ENCODE data around the gene SLC38A3.
"Not testable (repeated sequence)": the region's sequence is repeated elsewhere in the genome, so short reads cannot be mapped to it uniquely, and the experiment has no call there.

SLC38A3 gene

GRCh38 chr3:50251220-50251619, 46.1 kb downstream of the SLC38A3 start:
- DNase-seq (ENCODE audit: low spot score) = no peak

DNA sequence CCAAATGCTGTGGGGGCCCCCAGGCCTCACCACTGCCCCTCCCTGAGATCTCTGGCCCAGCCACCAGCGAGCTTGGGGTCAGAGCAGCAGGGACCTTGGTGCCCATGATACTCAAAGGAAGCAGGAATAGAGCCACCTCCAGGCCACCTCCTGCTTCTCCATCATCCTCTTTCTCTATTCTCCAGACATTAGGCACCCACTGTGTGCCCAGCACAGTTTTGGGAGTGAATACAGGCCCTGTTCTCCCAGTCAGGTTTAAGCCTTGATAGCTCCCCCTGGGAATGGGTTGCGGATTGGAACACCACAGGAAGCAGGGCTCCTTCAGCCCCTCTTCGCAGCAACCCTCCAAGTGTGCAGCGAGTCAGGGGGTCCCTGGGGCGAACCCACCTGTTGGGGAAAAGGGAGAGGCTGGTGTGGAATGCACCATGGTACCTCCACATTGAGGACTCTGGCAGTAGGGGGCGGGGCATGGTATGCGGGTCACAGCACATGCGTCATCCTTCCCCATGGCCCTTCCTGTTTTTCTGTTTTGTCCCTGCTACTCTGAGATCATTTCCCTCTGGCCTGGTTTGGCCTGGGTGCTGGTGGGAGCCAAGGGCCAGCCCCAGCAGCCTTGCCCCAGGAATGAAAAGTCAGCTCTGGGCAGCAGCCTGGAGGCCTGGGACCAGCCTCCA, 49.6 kb downstream of the SLC38A3 start:
- no peak for DNase-seq (ENCODE audit: low spot score)

DNA sequence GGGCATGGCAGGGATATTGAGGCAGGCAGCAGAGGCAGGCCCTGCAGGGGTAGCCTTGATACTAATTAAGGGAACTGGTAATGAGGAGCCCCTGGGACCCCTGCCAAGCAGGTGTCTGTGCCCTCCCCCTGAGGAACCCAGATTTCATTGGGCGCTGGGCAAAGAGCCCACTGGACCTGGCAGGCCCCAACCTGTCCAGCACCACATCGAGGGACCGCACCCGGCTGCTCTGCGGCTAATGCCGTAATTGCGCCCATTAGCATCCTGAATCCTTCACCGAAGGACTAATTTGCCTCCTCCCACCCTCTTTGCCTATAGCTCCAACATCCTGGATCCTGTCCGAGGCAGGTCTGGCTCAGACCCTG, 50.2 kb downstream of the SLC38A3 start:
- DNase-seq (ENCODE audit: low spot score) = no peak

GRCh38 chr3:50256978-50257890, 52.2 kb downstream of the SLC38A3 start:
- peak; percentile 83 for DNase-seq (ENCODE audit: low spot score)

DNA sequence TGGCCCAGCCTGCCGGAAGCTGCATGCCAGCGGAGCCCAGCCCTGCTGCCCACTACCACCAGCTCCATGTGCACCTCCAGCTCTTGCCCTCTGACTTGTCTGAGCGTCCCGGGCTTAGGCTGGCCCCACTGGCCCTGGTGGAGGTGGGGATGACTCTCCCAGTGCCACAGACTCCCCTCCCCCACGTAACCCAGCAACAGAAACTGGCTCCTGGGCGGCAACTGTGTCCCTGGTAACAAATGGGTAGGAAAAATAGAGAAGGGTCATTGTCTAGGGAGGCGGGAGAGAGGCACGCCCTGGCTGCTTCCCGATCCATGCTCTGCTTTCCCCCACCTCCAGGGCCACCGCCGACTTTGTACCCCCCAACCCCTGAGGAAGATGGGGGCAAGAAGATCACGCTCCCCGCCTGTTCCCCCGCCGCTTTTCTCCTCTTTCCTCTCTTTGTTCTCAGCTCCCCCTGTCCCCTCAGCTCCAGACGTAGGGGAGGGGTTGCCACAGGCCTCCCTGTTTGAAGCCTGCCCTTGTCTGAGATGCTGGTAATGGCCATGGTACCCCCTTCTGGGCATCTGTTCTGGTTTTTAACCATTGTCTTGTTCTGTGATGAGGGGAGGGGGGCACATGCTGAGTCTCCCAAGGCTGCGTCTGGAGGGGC, 53.1 kb downstream of the SLC38A3 start:
- DNase-seq (ENCODE audit: low spot score) = no peak

GRCh38 chr3:50258979-50259378, 53.9 kb downstream of the SLC38A3 start:
- no peak for DNase-seq (ENCODE audit: low spot score)

- DNase-seq (ENCODE audit: low spot score) = no peak
These were observed 54.5 kb downstream of the SLC38A3 start for GRCh38 chr3:50259432-50260026.

DNA sequence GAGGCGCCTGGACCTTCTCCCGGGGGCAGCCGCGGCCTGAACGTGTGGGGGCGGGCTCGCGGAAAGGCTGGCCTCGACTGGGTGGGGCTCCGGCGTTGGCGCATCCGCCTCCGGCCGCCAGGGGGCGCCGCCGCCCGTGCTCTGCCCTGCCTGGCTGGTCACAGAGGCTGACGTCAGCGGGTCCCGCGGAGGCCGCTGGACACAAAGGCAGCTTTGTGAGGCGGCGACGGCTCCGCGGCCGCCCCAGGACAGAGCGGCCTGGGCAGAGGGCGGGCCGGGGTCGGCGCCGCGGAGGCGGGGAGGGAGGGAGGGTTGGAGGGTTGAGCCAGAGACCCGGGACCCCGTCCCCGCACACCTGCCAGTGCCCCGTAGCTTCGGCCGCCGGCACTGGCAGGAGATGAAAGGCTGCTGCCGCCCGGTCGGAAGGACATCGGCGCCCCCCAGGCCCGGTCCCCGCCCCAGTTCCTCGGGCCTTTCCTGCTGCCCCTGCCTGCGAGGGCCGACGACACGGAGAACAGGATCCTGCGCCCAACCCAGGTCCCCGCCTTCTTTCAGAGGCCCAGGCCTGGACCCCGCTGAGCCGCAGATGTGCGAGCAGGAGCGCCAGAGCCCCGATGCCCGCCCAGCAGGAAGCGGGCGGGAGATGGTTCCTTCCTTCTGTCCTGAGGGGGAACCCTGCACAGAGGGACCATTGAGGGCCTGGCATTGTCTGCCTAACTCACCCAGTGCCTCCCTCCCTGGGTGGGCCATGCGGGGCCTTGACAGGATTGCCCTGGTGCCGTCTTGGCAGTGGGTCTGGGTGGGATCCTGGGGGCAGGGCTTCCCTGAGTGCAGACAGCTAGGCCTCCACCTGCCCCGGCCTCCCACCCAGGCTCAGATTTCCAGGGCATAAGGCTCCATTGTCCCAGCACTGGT, 55.2 kb downstream of the SLC38A3 start:
- peak; percentile 97 for DNase-seq (ENCODE audit: low spot score)

DNA sequence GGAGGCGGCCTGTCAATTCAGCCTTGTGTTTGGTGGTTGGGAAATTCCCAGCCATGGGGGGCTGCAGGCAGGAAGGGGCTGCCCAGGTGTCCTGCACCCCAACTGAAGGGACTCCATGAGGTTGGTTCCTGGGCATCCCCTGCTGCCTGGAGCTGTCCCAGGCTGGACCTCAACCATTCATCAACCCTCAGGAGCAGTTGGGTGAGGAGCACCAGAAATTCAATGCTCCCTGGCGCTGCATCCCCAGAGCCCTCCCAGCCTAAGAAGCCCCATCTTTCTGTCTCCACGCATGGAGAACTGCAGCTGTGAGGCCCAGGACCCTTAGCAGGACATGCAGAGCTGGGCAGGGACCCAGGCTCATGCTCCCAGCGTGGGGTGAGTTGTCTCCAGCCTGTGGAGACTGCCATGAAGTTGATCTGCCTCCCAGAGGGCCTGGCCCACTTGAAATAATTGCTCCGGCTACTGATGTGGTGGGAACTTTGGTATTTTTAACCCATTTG, 55.9 kb downstream of the SLC38A3 start:
- DNase-seq (ENCODE audit: low spot score) = no peak

DNA sequence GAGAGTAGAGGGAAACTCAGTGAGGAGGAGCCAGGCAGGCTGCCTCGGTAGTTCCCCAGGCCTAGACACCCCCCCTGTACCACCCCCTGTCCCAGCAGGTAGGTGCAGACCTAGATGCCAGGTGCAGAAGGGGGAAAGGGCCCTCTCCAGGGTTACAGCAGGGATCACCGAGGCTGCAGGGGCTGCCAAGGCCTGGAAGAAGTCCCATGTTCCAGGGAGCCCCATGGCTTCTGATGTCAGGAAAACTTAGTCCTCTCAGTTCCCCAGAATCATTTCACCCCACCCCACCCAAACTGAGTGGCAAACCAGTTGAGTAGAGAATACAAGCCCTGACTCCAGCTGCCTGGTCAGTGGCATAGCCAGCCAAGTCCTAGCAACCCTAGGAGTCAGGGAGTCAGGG, 56.4 kb downstream of the SLC38A3 start:
- DNase-seq (ENCODE audit: low spot score) = no peak

DNA sequence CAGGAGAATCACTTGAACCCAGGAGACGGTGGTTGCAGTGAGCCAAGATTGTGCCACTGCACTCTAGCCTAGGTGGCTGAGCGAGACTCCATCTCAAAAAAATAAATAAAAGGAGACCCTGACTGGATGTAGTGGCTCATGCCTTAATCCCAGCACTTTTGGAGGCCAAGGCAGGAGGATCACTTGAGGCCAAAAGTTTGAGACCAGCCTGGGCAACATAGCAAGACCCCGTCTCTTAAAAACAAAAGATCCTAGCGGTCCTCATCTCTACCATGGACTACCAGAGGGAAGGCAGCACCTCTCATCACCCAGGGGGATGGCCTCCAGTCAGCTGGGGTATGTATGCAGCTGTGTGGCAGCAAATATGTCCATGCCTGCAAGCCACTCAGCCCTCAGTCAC, 57.1 kb downstream of the SLC38A3 start:
- DNase-seq (ENCODE audit: low spot score) = not testable (repeated sequence)

GRCh38 chr3:50262778-50263177, 57.7 kb downstream of the SLC38A3 start:
- no peak for DNase-seq (ENCODE audit: low spot score)

DNA sequence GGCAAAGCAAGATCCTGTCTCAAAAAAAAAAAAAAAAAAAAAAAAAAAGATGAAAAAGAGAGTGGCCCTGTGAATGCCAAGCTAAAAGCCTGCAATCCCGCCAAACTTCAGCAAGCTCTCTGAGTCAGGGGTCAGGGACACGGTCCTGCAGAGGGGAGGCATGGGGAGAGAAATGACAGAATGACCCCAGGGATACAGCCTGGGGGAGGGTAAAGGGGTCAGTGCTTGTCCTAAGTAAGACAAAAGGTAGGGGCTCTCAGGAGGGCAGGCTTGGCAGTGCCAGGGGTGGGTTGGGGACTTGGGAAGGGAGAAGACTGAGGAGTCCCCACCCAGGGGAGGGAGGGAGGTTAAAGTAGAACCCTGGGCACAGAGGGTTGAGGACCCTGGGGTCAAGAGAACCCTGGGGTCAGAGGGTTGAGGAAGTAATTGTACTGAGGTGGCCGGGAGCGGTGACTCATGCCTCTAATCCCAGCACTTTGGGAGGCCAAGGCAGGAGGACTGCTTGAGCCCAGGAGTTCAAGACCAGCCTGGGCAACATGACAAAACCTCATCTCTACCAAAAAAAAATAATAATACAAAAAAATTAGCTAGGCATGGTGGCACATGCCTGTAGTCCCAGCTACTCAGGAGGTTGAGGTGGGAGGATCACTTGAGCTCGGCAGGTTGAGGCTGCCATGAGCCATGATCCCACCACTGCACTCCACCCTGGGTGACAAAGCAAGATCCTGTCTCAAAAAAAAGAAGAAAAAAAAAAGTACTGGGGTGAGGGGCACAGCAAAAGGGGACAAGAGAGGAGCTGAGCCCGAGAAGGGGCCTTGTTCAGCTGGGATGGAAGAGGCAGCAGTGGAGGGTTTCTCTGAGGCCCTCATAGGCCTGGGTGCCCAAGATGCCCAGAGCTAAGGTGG, 58.7 kb downstream of the SLC38A3 start:
- no peak for DNase-seq (ENCODE audit: low spot score)

- peak; percentile 96 for DNase-seq (ENCODE audit: low spot score)
These were observed 59.4 kb downstream of the SLC38A3 start for GRCh38 chr3:50264383-50264963.

GRCh38 chr3:50264964-50265485, 60.0 kb downstream of the SLC38A3 start:
- no peak for DNase-seq (ENCODE audit: low spot score)

GRCh38 chr3:50265571-50265970, 60.5 kb downstream of the SLC38A3 start:
- no peak for DNase-seq (ENCODE audit: low spot score)

GRCh38 chr3:50266017-50266416, 60.9 kb downstream of the SLC38A3 start:
- no peak for DNase-seq (ENCODE audit: low spot score)

DNA sequence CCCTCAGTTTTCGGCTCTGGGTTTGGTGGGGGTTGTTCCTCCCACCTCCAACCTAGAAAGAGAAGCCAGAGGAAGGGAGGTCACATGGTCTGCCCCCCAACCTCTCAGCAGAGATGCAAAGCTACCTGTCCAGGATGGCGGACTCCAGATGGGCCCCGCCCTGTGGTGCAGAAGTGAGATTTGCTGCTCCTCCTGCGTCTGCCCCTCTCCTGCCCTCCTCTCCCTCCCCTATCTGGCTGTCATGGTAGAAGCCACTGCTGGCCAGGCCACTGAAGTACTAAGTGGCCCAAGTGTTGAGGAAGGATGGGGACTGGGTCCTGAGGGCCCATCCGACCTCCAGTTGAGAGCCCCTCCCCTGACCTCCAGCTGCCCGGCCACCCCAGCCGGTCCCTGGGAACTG, 61.8 kb downstream of the SLC38A3 start:
- DNase-seq (ENCODE audit: low spot score) = no peak

DNA sequence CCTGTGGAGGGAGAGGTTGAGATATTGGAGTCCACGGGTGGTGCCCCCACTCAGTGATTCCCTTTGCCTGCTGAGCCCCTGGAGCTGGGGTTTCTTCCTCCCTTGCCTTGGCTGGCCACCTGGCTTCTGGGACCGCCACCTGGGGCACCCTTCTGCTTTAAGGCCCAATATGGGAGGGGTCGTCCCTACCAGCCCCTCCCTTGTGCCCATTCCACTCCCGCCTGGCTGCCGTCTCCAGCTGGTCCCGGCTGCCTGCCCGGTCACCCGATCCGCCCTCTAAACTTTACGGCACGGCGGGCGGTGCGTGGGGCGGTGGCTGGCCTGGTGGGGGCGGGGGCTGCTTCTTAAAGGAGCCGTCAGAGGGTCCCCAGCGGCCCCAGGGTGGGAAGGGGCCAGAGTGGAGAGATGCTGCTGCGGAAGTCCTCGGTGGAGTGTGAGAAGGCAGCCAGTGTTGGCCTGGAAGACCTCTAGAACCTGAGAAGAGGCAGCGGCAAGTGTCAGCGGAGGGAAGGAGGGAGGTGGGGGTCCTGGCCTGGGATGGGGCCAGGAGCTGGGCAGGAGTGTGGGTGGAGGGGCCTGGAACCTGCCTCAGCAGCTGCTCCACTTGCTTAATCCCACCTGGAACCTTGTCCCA, 62.3 kb downstream of the SLC38A3 start:
- DNase-seq (ENCODE audit: low spot score) = no peak

Measured in HuH-7.5 (cell line).